Activated CD4-positive, alpha-beta T cell treated with anti-CD3 and anti-CD28 coated beads, Interleukin-2, amount 50 U/mL, for 4 hours (primary cell): ENCODE data around the gene PEX14.
A peak's percentile ranks its signal among the peaks of the same experiment; 100 is the strongest.
"Not testable (repeated sequence)": the region's sequence is repeated elsewhere in the genome, so short reads cannot be mapped to it uniquely, and the experiment has no call there.

ENCODE experiments used
- DNase-seq, 2 experiments: peaks; one replicate each; pipeline ENCODE4 v3.0.0-alpha.2; 2020

Gene PEX14

GRCh38 chr1:10474613-10475507 is at the start of gene PEX14:
Gene PEX14 (plus strand): TSS chr1:10474950. CDS start chr1:10474967, 17 bp downstream.
- DNase-seq = peak; percentile 78 to 79

- not testable (repeated sequence) for DNase-seq
Measured at GRCh38 chr1:10425826-10426534, 48.8 kb upstream of the PEX14 start.

- DNase-seq = not testable (repeated sequence)
Measured at GRCh38 chr1:10426535-10426848, 48.3 kb upstream of the PEX14 start.

- DNase-seq = no peak
Measured at GRCh38 chr1:10428984-10429383, 45.8 kb upstream of the PEX14 start.

GRCh38 chr1:10429868-10430215 is 44.9 kb upstream of the PEX14 start:
- DNase-seq = no peak

GRCh38 chr1:10430216-10431069 is 44.3 kb upstream of the PEX14 start, which contains the start of gene CENPS:
Gene CENPS (plus strand): TSS chr1:10430433. CDS start chr1:10430518, 85 bp downstream.
- peak; percentile 79 to 82 for DNase-seq

- peak in 1 of 2 experiments; percentile 4 for DNase-seq
Measured at GRCh38 chr1:10431070-10431730, 43.5 kb upstream of the PEX14 start.

GRCh38 chr1:10432910-10433700 is 41.6 kb upstream of the PEX14 start:
- DNase-seq = no peak

GRCh38 chr1:10433790-10434189 is 41.0 kb upstream of the PEX14 start:
- no peak for DNase-seq

GRCh38 chr1:10434590-10434989 is 40.2 kb upstream of the PEX14 start:
- no peak for DNase-seq

- DNase-seq = no peak
Measured at GRCh38 chr1:10437052-10437451, 37.7 kb upstream of the PEX14 start.

GRCh38 chr1:10438677-10439163 is 36.0 kb upstream of the PEX14 start:
- no peak for DNase-seq

GRCh38 chr1:10440305-10440704 is 34.4 kb upstream of the PEX14 start:
- DNase-seq = no peak

GRCh38 chr1:10440794-10441193 is 34.0 kb upstream of the PEX14 start:
- DNase-seq = no peak

GRCh38 chr1:10444248-10444647 is 30.5 kb upstream of the PEX14 start:
- DNase-seq = no peak

GRCh38 chr1:10444795-10445397 is 29.9 kb upstream of the PEX14 start:
- no peak for DNase-seq

- DNase-seq = no peak
Measured at GRCh38 chr1:10446790-10447422, 27.8 kb upstream of the PEX14 start.

- no peak for DNase-seq
Measured at GRCh38 chr1:10449751-10450150, 25.0 kb upstream of the PEX14 start, which contains the start of gene CORT. Gene CORT (plus strand): TSS chr1:10450031. CDS start chr1:10450224, 193 bp downstream.

- no peak for DNase-seq
Measured at GRCh38 chr1:10450156-10450814, 24.5 kb upstream of the PEX14 start.

- no peak for DNase-seq
Measured at GRCh38 chr1:10450836-10451235, 23.9 kb upstream of the PEX14 start.
